Duodenal mucosa (tissue), 2 donors: ENCODE data around the gene TRPV5.

ENCODE experiments used
- H3K27ac ChIP-seq: one replicate; pipeline ENCODE4 v1.7.0; 2013; ENCODE audit warnings: low read depth, low read length
- H3K27me3 ChIP-seq, 2 donors: one replicate each; pipeline ENCODE4 v1.7.0; 2013; ENCODE audit warnings: low read length in 2 of 2, control low read depth in 1 of 2; ENCODE audit not compliant: insufficient read depth in 2 of 2, control insufficient read depth in 1 of 2
- H3K36me3 ChIP-seq, 2 donors: one replicate each; pipeline ENCODE4 v1.7.0; 2013; ENCODE audit warnings: low read length in 2 of 2, control low read depth in 1 of 2; ENCODE audit not compliant: insufficient read depth in 2 of 2, control insufficient read depth in 1 of 2
- H3K4me1 ChIP-seq, 2 donors: one replicate each; pipeline ENCODE4 v1.7.0; 2013; ENCODE audit warnings: low read length in 2 of 2, control low read depth in 1 of 2; ENCODE audit not compliant: insufficient read depth in 2 of 2, control insufficient read depth in 1 of 2
- H3K4me3 ChIP-seq, 2 donors: one replicate each; pipeline ENCODE4 v1.7.0; 2013; ENCODE audit warnings: low read length in 2 of 2, low read depth in 1 of 2
- H3K9ac ChIP-seq, 2 donors: one replicate each; pipeline ENCODE4 v1.7.0; 2013; ENCODE audit warnings: low read length in 2 of 2, low read depth in 1 of 2
- H3K9me3 ChIP-seq, 2 donors: one replicate each; pipeline ENCODE4 v1.7.0; 2013; ENCODE audit warnings: low read length in 2 of 2, control low read depth in 1 of 2; ENCODE audit not compliant: control insufficient read depth in 1 of 2

The TRPV5 gene

GRCh38 chr7:142941541-142941940, 8.0 kb upstream of the TRPV5 start:
- Histone ChIP-seq H3K27ac (no peak overlapping the region), H3K36me3 (no peaks in the 10 kb centered on the region), H3K9me3 (no peaks in the 10 kb centered on the region), H3K4me1 (no peaks in the 10 kb centered on the region), H3K27me3 (no peaks in the 10 kb centered on the region), H3K9ac (no peak overlapping the region), H3K4me3 (no peak overlapping the region)

GRCh38 chr7:142940966-142941535, 7.5 kb upstream of the TRPV5 start:
- Histone ChIP-seq H3K9me3 (no peaks in the 10 kb centered on the region), H3K27ac (no peak overlapping the region), H3K9ac (no peak overlapping the region), H3K36me3 (no peaks in the 10 kb centered on the region), H3K4me1 (no peaks in the 10 kb centered on the region), H3K27me3 (no peaks in the 10 kb centered on the region), H3K4me3 (no peak overlapping the region)

- Histone ChIP-seq H3K4me3 (no peak within 1 kb of the TSS), H3K27ac (no peak within 1 kb of the TSS), H3K36me3 (no peaks in the 10 kb centered on the region), H3K9ac (no peak within 1 kb of the TSS), H3K27me3 (no peaks in the 10 kb centered on the region), H3K4me1 (no peaks in the 10 kb centered on the region), H3K9me3 (no peaks in the 10 kb centered on the region)
These were observed 5.8 kb upstream of the TRPV5 start, which contains the start of gene LLCFC1 for GRCh38 chr7:142939226-142939910. TSS of gene LLCFC1 (plus strand) at chr7:142939484. CDS start at chr7:142939622, 138 bp downstream.

GRCh38 chr7:142938611-142939010, 5.1 kb upstream of the TRPV5 start:
- no peak overlapping the region for H3K27ac ChIP-seq
- no peak overlapping the region for H3K4me3 ChIP-seq
- no peaks in the 10 kb centered on the region for H3K27me3 ChIP-seq
- H3K9ac ChIP-seq = no peak overlapping the region
- H3K36me3 ChIP-seq = no peaks in the 10 kb centered on the region
- H3K4me1 ChIP-seq = no peaks in the 10 kb centered on the region
- H3K9me3 ChIP-seq = no peaks in the 10 kb centered on the region

- Histone ChIP-seq H3K36me3 (no peaks in the 10 kb centered on the region), H3K4me3 (no peak overlapping the region), H3K9me3 (no peaks in the 10 kb centered on the region), H3K9ac (no peak overlapping the region), H3K27me3 (no peaks in the 10 kb centered on the region), H3K27ac (no peak overlapping the region), H3K4me1 (no peaks in the 10 kb centered on the region)
These were observed 2.5 kb upstream of the TRPV5 start for GRCh38 chr7:142935941-142936565.

- Histone ChIP-seq H3K9ac (no peak overlapping the region), H3K9me3 (no peaks in the 10 kb centered on the region), H3K27me3 (no peaks in the 10 kb centered on the region), H3K4me3 (no peak overlapping the region), H3K27ac (no peak overlapping the region), H3K4me1 (no peaks in the 10 kb centered on the region), H3K36me3 (no peaks in the 10 kb centered on the region)
These were observed 510 bp upstream of the TRPV5 start for GRCh38 chr7:142934056-142934455.

GRCh38 chr7:142933092-142933475, 462 bp downstream of the TRPV5 start:
- Histone ChIP-seq H3K9me3 (no peaks in the 10 kb centered on the region), H3K27me3 (no peaks in the 10 kb centered on the region), H3K36me3 (no peaks in the 10 kb centered on the region), H3K4me3 (no peak overlapping the region), H3K4me1 (no peaks in the 10 kb centered on the region), H3K27ac (no peak overlapping the region), H3K9ac (no peak overlapping the region)

- Histone ChIP-seq H3K4me1 (no peaks in the 10 kb centered on the region), H3K27ac (no peak overlapping the region), H3K36me3 (no peaks in the 10 kb centered on the region), H3K9ac (no peak overlapping the region), H3K4me3 (no peak overlapping the region), H3K9me3 (no peaks in the 10 kb centered on the region), H3K27me3 (no peaks in the 10 kb centered on the region)
These were observed 1.0 kb downstream of the TRPV5 start for GRCh38 chr7:142932386-142933091.

- Histone ChIP-seq H3K4me1 (no peaks in the 10 kb centered on the region), H3K4me3 (no peak overlapping the region), H3K9me3 (no peaks in the 10 kb centered on the region), H3K9ac (no peak overlapping the region), H3K36me3 (no peaks in the 10 kb centered on the region), H3K27me3 (no peaks in the 10 kb centered on the region), H3K27ac (no peak overlapping the region)
These were observed 3.3 kb downstream of the TRPV5 start for GRCh38 chr7:142930126-142930730.

- Histone ChIP-seq H3K27ac (no peak overlapping the region), H3K4me1 (peaks cover 6 to 8% of the 10 kb centered on the region in 2 donors), H3K9ac (no peak overlapping the region), H3K27me3 (no peaks in the 10 kb centered on the region), H3K9me3 (no peaks in the 10 kb centered on the region), H3K36me3 (no peaks in the 10 kb centered on the region), H3K4me3 (no peak overlapping the region)
These were observed 5.6 kb downstream of the TRPV5 start for GRCh38 chr7:142927949-142928348.
